Stromal cell of bone marrow (primary cell): Measurements from ENCODE around the gene LRP4.
"Not testable (repeated sequence)": the region's sequence is repeated elsewhere in the genome, so short reads cannot be mapped to it uniquely, and the experiment has no call there.

Source experiments
- DNase-seq: peaks from one replicate; pipeline ENCODE4 v3.0.0-alpha.2; 2012; ENCODE audit warnings: low read depth

Gene LRP4

GRCh38 chr11:46918083-46918787, at the start of gene LRP4:
TSS of gene LRP4 (minus strand) at chr11:46918550. CDS start at chr11:46918379, 171 bp downstream.
- DNase-seq, result no peak

- DNase-seq, result no peak
Measured at GRCh38 chr11:46967962-46968361, 49.6 kb upstream of the LRP4 start.

- no peak for DNase-seq
Measured at GRCh38 chr11:46966773-46967172, 48.4 kb upstream of the LRP4 start.

GRCh38 chr11:46963844-46964243, 45.5 kb upstream of the LRP4 start:
- no peak for DNase-seq

- DNase-seq, result not testable (repeated sequence)
Measured at GRCh38 chr11:46961886-46962285, 43.5 kb upstream of the LRP4 start.

GRCh38 chr11:46961041-46961440, 42.7 kb upstream of the LRP4 start:
- DNase-seq, result no peak

- DNase-seq, result no peak
Measured at GRCh38 chr11:46958777-46959176, 40.4 kb upstream of the LRP4 start.

- DNase-seq, result no peak
Measured at GRCh38 chr11:46953093-46953492, 34.7 kb upstream of the LRP4 start.

GRCh38 chr11:46952553-46952952, 34.2 kb upstream of the LRP4 start:
- no peak for DNase-seq

GRCh38 chr11:46951864-46952263, 33.5 kb upstream of the LRP4 start:
- DNase-seq, result no peak

GRCh38 chr11:46949297-46949696, 30.9 kb upstream of the LRP4 start:
- DNase-seq, result no peak

- peak; percentile 59 for DNase-seq
Measured at GRCh38 chr11:46948378-46949131, 30.2 kb upstream of the LRP4 start.

GRCh38 chr11:46947399-46948077, 29.2 kb upstream of the LRP4 start:
- DNase-seq, result no peak

- no peak for DNase-seq
Measured at GRCh38 chr11:46944356-46945075, 26.2 kb upstream of the LRP4 start.

GRCh38 chr11:46942172-46942571, 23.8 kb upstream of the LRP4 start:
- no peak for DNase-seq

- DNase-seq, result peak; percentile 84
Measured at GRCh38 chr11:46936138-46937110, 18.1 kb upstream of the LRP4 start, which contains the start of gene CSTPP1. TSS of gene CSTPP1 (plus strand) at chr11:46936761. CDS start at chr11:46936806, 45 bp downstream.

- DNase-seq, result no peak
Measured at GRCh38 chr11:46930089-46930488, 11.7 kb upstream of the LRP4 start.

GRCh38 chr11:46928701-46929100, 10.4 kb upstream of the LRP4 start:
- DNase-seq, result not testable (repeated sequence)

GRCh38 chr11:46927928-46928327, 9.6 kb upstream of the LRP4 start:
- DNase-seq, result not testable (repeated sequence)

GRCh38 chr11:46920755-46921154, 2.4 kb upstream of the LRP4 start:
- DNase-seq, result peak; percentile 99
